GM18505 (cell line): ENCODE results near the gene CEP57L1.
"Not testable (repeated sequence)": the region's sequence is repeated elsewhere in the genome, so short reads cannot be mapped to it uniquely, and the experiment has no call there.

Source experiments
- ATAC-seq: cut with Tn5 transposase; IDR thresholded peaks from one replicate; pipeline ENCODE4 v1.9.1; 2021; ENCODE audit not compliant: unreplicated experiment
- POLR2A ChIP-seq: IDR thresholded peaks from 4 replicates; pipeline ENCODE4 v1.6.1; 2011; ENCODE audit warnings: borderline replicate concordance; ENCODE audit not compliant: insufficient read depth, insufficient read length; ENCODE audit errors: extremely low read depth

CEP57L1 gene

GRCh38 chr6:109153752-109154151 is 58.4 kb downstream of the CEP57L1 start:
- ATAC-seq, result no peak
- no peak for TF ChIP-seq POLR2A

GRCh38 chr6:109164331-109164730 is 69.0 kb downstream of the CEP57L1 start:
- no peak for ATAC-seq
- TF ChIP-seq POLR2A, result no peak

GRCh38 chr6:109165392-109165974 is 70.2 kb downstream of the CEP57L1 start:
- no peak for ATAC-seq
- TF ChIP-seq POLR2A, result no peak

GRCh38 chr6:109166673-109167072 is 71.4 kb downstream of the CEP57L1 start:
- no peak for ATAC-seq
- TF ChIP-seq POLR2A, result no peak

GRCh38 chr6:109167562-109167961 is 72.3 kb downstream of the CEP57L1 start:
- no peak for TF ChIP-seq POLR2A
- ATAC-seq, result no peak

- no peak for ATAC-seq
- TF ChIP-seq POLR2A, result no peak
These were observed 75.0 kb downstream of the CEP57L1 start for GRCh38 chr6:109170333-109170732.

- no peak for TF ChIP-seq POLR2A
- no peak for ATAC-seq
These were observed 76.9 kb downstream of the CEP57L1 start for GRCh38 chr6:109172101-109172746.

GRCh38 chr6:109174916-109175315 is 79.6 kb downstream of the CEP57L1 start:
- no peak for TF ChIP-seq POLR2A
- no peak for ATAC-seq

- ATAC-seq, result no peak
- no peak for TF ChIP-seq POLR2A
These were observed 83.6 kb downstream of the CEP57L1 start for GRCh38 chr6:109178921-109179320.

GRCh38 chr6:109179507-109179906 is 84.2 kb downstream of the CEP57L1 start:
- ATAC-seq, result no peak
- TF ChIP-seq POLR2A, result no peak

- no peak for ATAC-seq
- no peak for TF ChIP-seq POLR2A
These were observed 87.3 kb downstream of the CEP57L1 start for GRCh38 chr6:109182578-109182977.

GRCh38 chr6:109183109-109183650 is 87.9 kb downstream of the CEP57L1 start:
- no peak for ATAC-seq

GRCh38 chr6:109184638-109185037 is 89.3 kb downstream of the CEP57L1 start:
- TF ChIP-seq POLR2A, result no peak
- no peak for ATAC-seq

More at GRCh38 chr6:109183109-109183650, 87.9 kb downstream of the CEP57L1 start:
- TF ChIP-seq POLR2A, result no peak

- no peak for TF ChIP-seq POLR2A
- ATAC-seq, result no peak
These were observed 90.7 kb downstream of the CEP57L1 start for GRCh38 chr6:109186012-109186411.

- ATAC-seq, result no peak
- TF ChIP-seq POLR2A, result no peak
These were observed 92.2 kb downstream of the CEP57L1 start for GRCh38 chr6:109187399-109188114.

- TF ChIP-seq POLR2A, result no peak
- ATAC-seq, result no peak
These were observed 92.8 kb downstream of the CEP57L1 start for GRCh38 chr6:109188115-109188411.

GRCh38 chr6:109191368-109191767 is 96.1 kb downstream of the CEP57L1 start:
- ATAC-seq, result not testable (repeated sequence)
